Gastroesophageal sphincter (tissue), 4 donors: ENCODE measurements around the gene ARID5B. TPM values are rescaled to one million over a fixed set of nuclear protein-coding genes. Genes with fewer than 3 reads are reported as not detected.

Source experiments
- ATAC-seq: fragments of 150-250 bp; one replicate; pipeline ENCODE4 v1.9.1; 2016; ENCODE audit warnings: mild to moderate bottlenecking, moderate library complexity
- H3K27ac ChIP-seq, 4 donors: fragments of 200-600 bp; sonication (generic) in 3 of 4; 1 replicate in 3 of 4; 2 replicates in 1 of 4; pipeline ENCODE4 v1.5.1; 2016 to 2019
- H3K27me3 ChIP-seq: fragments of 200-600 bp; sonication (generic); one replicate; pipeline ENCODE4 v1.5.1; 2019
- H3K36me3 ChIP-seq, 2 donors: fragments of 200-600 bp; sonication (generic); one replicate each; pipeline ENCODE4 v1.5.1; 2019; ENCODE audit warnings: control low read depth in 1 of 2
- H3K4me1 ChIP-seq, 3 donors: fragments of 200-600 bp; sonication (generic); 1 replicate in 2 of 3; 2 replicates in 1 of 3; pipeline ENCODE4 v1.5.1; 2016 to 2019; ENCODE audit warnings: control low read depth in 2 of 3
- H3K4me3 ChIP-seq, 2 donors: fragments of 200-600 bp; sonication (generic); one replicate each; pipeline ENCODE4 v1.5.1; 2019; ENCODE audit warnings: mild to moderate bottlenecking in 1 of 2, moderate library complexity in 1 of 2
- H3K9me3 ChIP-seq, 3 donors: fragments of 200-600 bp; sonication (generic); one replicate each; pipeline ENCODE4 v1.5.1; 2017 to 2019; ENCODE audit warnings: control low read depth in 2 of 3
- CTCF ChIP-seq, 4 experiments: fragments of 200-600 bp in 2 of 4; fragments of 450-650 bp in 2 of 4; sonication (generic) in 1 of 4; IDR thresholded peaks; one replicate each; pipeline ENCODE4 v1.5.1; 2017 to 2019; ENCODE audit warnings: antibody characterized with exemption in 4 of 4, mild to moderate bottlenecking in 2 of 4, moderate library complexity in 2 of 4
- EP300 ChIP-seq: sonication (generic); formaldehyde crosslinking; IDR thresholded peaks from one replicate; pipeline ENCODE4 v1.6.1; 2017; ENCODE audit warnings: antibody characterized with exemption, mild to moderate bottlenecking
- POLR2A ChIP-seq, 2 donors: fragments of 450-650 bp; IDR thresholded peaks; one replicate each; pipeline ENCODE4 v1.6.1; 2017; ENCODE audit warnings: antibody characterized with exemption in 2 of 2, mild to moderate bottlenecking in 2 of 2, moderate library complexity in 1 of 2
- POLR2AphosphoS5 ChIP-seq: sonication (generic); formaldehyde crosslinking; IDR thresholded peaks from one replicate; pipeline ENCODE4 v1.6.1; 2017; ENCODE audit warnings: antibody characterized with exemption
- WGBS, 2 donors: methylation state at CpG; one replicate each; pipeline ENCODE4 v1.1.5; 2018; ENCODE audit warnings: low coverage in 1 of 2; 5-methylcytosine and 5-hydroxymethylcytosine counted together
- total RNA-seq, 4 donors: library from RNA; depleted of rRNA; stranded (reverse); fragments of >200 nt; gene quantifications; one replicate each; pipeline ENCODE4 v1.1.0, GENCODE V29; 2016

ARID5B gene
- total RNA-seq, 4 donors from 2014 or later, result 34.7 to 81.4 (median 62.5) TPM

DNA sequence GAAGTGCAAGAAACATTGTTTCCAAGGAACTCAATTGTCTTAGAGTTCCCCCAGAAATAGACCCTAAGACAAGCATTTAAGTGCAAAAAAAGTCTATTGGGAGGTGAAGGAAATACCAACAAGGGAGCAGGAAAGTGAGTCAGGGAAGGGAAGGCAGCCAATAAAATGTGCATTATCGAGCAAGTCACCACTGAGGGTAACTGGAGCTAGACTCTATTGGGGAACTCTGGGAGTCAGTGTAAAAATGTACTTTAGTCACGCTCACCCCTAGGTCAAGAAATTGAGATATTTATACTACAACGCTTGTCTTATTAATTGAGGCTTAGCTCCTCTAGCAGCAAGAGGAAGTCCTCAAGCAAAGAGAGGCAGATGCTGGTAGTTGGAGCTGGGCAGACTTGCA is 229.4 kb downstream of the ARID5B start:
- H3K36me3 ChIP-seq, result no peaks in the 10 kb centered on the region
- no peaks in the 10 kb centered on the region for H3K9me3 ChIP-seq
- no peak overlapping the region for H3K27ac ChIP-seq
- TF ChIP-seq CTCF (IDR thresholded peaks at IDR 0.05), result no peak
- TF ChIP-seq EP300, result no peak
- TF ChIP-seq POLR2A (IDR thresholded peaks at IDR 0.05), result no peak
- no peak for TF ChIP-seq POLR2AphosphoS5
- no peaks in the 10 kb centered on the region for H3K4me1 ChIP-seq
- H3K4me3 ChIP-seq, result no peak overlapping the region
- WGBS, 2 donors, result 51 to 62% methylated on average over 3 of the region's 3 CpGs
- no peak for ATAC-seq
- no peaks in the 10 kb centered on the region for H3K27me3 ChIP-seq

DNA sequence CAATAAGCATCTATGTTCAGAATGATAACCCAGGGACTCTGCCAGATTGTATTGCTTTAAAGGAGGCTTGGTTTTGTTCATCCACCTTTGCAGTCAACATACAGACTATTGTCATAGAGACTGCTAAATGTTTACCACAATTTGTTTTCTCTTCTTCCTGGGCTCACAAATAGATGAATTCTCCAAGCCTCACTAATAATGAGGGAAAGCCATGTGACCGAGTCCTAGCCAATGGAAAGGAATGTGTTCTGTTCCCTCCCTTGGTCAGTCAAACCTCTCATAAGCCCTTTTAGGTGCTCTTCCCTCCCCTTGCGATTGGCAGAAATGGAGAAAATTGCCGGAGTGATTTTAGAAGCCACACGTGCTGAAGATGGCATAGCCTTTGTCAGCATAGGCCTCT is 230.2 kb downstream of the ARID5B start:
- Histone ChIP-seq H3K4me3 (no peak overlapping the region), H3K36me3 (no peaks in the 10 kb centered on the region), H3K4me1 (no peaks in the 10 kb centered on the region), H3K27ac (no peak overlapping the region), H3K27me3 (no peaks in the 10 kb centered on the region), H3K9me3 (no peaks in the 10 kb centered on the region)
- no peak for TF ChIP-seq POLR2AphosphoS5
- no peak for TF ChIP-seq CTCF (IDR thresholded peaks at IDR 0.05)
- TF ChIP-seq EP300, result no peak
- no peak for TF ChIP-seq POLR2A (IDR thresholded peaks at IDR 0.05)
- ATAC-seq, result no peak
- 94 to 100% methylated on average over 2 to 4 of the region's 4 CpGs for WGBS, 2 donors

DNA sequence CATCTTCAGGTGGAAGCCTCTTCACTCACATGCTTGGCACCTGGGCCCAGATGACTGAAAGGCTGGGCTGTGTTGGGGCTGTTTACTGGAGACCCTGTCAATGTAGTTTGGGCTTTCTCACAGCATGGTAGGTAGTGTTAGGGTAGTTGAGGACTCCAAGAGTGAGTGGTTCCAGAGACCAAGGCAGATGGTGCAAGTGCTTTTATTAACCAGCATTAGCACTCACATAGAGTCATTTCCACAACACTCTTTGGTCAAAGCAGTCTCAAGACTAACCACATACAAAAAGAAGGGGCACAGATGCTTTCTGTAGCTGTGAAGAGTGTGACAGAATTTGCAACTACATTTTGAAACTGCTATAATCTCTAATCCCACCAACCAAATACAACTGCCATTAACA is 232.1 kb downstream of the ARID5B start:
- TF ChIP-seq POLR2AphosphoS5 (no peak), CTCF (IDR thresholded peaks at IDR 0.05) (no peak), POLR2A (IDR thresholded peaks at IDR 0.05) (no peak), EP300 (no peak)
- Histone ChIP-seq H3K9me3 (no peaks in the 10 kb centered on the region), H3K4me3 (no peak overlapping the region), H3K27ac (no peak overlapping the region), H3K27me3 (no peaks in the 10 kb centered on the region), H3K36me3 (no peaks in the 10 kb centered on the region), H3K4me1 (no peaks in the 10 kb centered on the region)
- ATAC-seq, result no peak

- H3K27me3 ChIP-seq, result no peaks in the 10 kb centered on the region
- no peaks in the 10 kb centered on the region for H3K4me1 ChIP-seq
- H3K4me3 ChIP-seq, result no peak overlapping the region
- H3K9me3 ChIP-seq, result no peaks in the 10 kb centered on the region
- H3K36me3 ChIP-seq, result no peaks in the 10 kb centered on the region
- no peak for TF ChIP-seq EP300
- no peak for TF ChIP-seq CTCF (IDR thresholded peaks at IDR 0.05)
- no peak for TF ChIP-seq POLR2AphosphoS5
- no peak for TF ChIP-seq POLR2A (IDR thresholded peaks at IDR 0.05)
- ATAC-seq, result no peak
- 63 to 75% methylated on average over 3 of the region's 3 CpGs for WGBS, 2 donors
- H3K27ac ChIP-seq, result no peak overlapping the region
Measured at GRCh38 chr10:62136931-62137330, 235.4 kb downstream of the ARID5B start.

Other genes starting within 250 kb of the ARID5B start
- 1 to 10 TPM in 3 of 4 donors, under 1 TPM in 1; 0.94 to 1.6 (median 1.3) TPM for gene CABCOCO1, start 238.8 kb upstream of the ARID5B start, total RNA-seq